ENCODE data around the gene RPL27. TPM values are rescaled to one million over a fixed set of nuclear protein-coding genes. Genes with fewer than 3 reads are reported as not detected.

Gene RPL27
- total and polyA plus RNA-seq, 2 of the 13 experiments (the other 11 are each of a cell fraction or from before 2014, with no cell fraction given): 1,585 to 5,840 TPM

- TF ChIP-seq, protein P1, sequence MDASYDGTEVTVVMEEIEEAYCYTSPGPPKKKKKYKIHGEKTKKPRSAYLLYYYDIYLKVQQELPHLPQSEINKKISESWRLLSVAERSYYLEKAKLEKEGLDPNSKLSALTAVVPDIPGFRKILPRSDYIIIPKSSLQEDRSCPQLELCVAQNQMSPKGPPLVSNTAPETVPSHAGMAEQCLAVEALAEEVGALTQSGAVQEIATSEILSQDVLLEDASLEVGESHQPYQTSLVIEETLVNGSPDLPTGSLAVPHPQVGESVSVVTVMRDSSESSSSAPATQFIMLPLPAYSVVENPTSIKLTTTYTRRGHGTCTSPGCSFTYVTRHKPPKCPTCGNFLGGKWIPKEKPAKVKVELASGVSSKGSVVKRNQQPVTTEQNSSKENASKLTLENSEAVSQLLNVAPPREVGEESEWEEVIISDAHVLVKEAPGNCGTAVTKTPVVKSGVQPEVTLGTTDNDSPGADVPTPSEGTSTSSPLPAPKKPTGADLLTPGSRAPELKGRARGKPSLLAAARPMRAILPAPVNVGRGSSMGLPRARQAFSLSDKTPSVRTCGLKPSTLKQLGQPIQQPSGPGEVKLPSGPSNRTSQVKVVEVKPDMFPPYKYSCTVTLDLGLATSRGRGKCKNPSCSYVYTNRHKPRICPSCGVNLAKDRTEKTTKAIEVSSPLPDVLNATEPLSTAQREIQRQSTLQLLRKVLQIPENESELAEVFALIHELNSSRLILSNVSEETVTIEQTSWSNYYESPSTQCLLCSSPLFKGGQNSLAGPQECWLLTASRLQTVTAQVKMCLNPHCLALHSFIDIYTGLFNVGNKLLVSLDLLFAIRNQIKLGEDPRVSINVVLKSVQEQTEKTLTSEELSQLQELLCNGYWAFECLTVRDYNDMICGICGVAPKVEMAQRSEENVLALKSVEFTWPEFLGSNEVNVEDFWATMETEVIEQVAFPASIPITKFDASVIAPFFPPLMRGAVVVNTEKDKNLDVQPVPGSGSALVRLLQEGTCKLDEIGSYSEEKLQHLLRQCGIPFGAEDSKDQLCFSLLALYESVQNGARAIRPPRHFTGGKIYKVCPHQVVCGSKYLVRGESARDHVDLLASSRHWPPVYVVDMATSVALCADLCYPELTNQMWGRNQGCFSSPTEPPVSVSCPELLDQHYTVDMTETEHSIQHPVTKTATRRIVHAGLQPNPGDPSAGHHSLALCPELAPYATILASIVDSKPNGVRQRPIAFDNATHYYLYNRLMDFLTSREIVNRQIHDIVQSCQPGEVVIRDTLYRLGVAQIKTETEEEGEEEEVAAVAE (CRISPR knock-in tag; IDR thresholded peaks at IDR 0.05; ENCODE audit: borderline replicate concordance): no peak
- TF ChIP-seq, protein P2, sequence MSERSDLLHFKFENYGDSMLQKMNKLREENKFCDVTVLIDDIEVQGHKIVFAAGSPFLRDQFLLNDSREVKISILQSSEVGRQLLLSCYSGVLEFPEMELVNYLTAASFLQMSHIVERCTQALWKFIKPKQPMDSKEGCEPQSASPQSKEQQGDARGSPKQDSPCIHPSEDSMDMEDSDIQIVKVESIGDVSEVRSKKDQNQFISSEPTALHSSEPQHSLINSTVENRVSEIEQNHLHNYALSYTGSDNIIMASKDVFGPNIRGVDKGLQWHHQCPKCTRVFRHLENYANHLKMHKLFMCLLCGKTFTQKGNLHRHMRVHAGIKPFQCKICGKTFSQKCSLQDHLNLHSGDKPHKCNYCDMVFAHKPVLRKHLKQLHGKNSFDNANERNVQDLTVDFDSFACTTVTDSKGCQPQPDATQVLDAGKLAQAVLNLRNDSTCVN (CRISPR knock-in tag; IDR thresholded peaks at IDR 0.05; ENCODE audit: borderline replicate concordance): peak; percentile 60; the same call in 1 of the 2 replicates
- TF ChIP-seq ZNF510 (CRISPR knock-in tag; IDR thresholded peaks at IDR 0.05; ENCODE audit: low read depth) (no peak; the same call in 1 of the 2 replicates), MTA1 (CRISPR knock-in tag; IDR thresholded peaks at IDR 0.05; ENCODE audit: borderline replicate concordance) (no peak; the same call in 1 of the 2 replicates), ZNF780A (CRISPR knock-in tag; IDR thresholded peaks at IDR 0.05) (no peak), TBL1XR1 (IDR thresholded peaks at IDR 0.05; ENCODE audit: borderline replicate concordance, low read length, partially characterized antibody) (no peak), ARNTL (CRISPR knock-in tag; IDR thresholded peaks at IDR 0.05) (no peak), MATR3 (CRISPR knock-in tag; IDR thresholded peaks at IDR 0.05) (no peak), ZNF790 (CRISPR knock-in tag; IDR thresholded peaks at IDR 0.05; ENCODE audit: borderline replicate concordance) (no peak), TBX3 (IDR thresholded peaks at IDR 0.05; ENCODE audit: borderline replicate concordance) (peak; percentile 23; the same call in 1 of the 2 replicates), TCF7 (IDR thresholded peaks at IDR 0.05; ENCODE audit: low read depth) (no peak), ZNF12 (CRISPR knock-in tag; IDR thresholded peaks at IDR 0.05) (0 out of 2 replicates have a peak, but pooled peaks have one; percentile 7), FOXA1 (IDR thresholded peaks at IDR 0.05) (no peak), FOXA1 (CRISPR knock-in tag; IDR thresholded peaks at IDR 0.05) (no peak), KDM5A (IDR thresholded peaks at IDR 0.05; ENCODE audit: borderline replicate concordance, low read length) (no peak), ZNF781 (CRISPR knock-in tag; IDR thresholded peaks at IDR 0.05; ENCODE audit: borderline replicate concordance, not compliant biosample characterization) (no peak), ZBTB42 (CRISPR knock-in tag; IDR thresholded peaks at IDR 0.05) (no peak), HES4 (CRISPR knock-in tag; IDR thresholded peaks at IDR 0.05; ENCODE audit: borderline replicate concordance) (0 out of 2 replicates have a peak, but pooled peaks have one; percentile 3)
These were observed 22.8 kb downstream of the RPL27 start (continued) for GRCh38 chr17:43020789-43021740.

Data from HepG2 (cell line).